22Rv1 (cell line): ENCODE results near the gene KIZ.

Experiments
- ZFX ChIP-seq: fragments of 450-650 bp; IDR thresholded peaks from 2 replicates; pipeline ENCODE4 v1.6.1; 2017; ENCODE audit warnings: antibody characterized with exemption, borderline replicate concordance
- TF ChIP-seq, protein P1 (sequence below): fragments of 450-650 bp; IDR thresholded peaks from 2 replicates; pipeline ENCODE4 v1.5.1; 2017; ENCODE audit warnings: mild to moderate bottlenecking

DNA sequence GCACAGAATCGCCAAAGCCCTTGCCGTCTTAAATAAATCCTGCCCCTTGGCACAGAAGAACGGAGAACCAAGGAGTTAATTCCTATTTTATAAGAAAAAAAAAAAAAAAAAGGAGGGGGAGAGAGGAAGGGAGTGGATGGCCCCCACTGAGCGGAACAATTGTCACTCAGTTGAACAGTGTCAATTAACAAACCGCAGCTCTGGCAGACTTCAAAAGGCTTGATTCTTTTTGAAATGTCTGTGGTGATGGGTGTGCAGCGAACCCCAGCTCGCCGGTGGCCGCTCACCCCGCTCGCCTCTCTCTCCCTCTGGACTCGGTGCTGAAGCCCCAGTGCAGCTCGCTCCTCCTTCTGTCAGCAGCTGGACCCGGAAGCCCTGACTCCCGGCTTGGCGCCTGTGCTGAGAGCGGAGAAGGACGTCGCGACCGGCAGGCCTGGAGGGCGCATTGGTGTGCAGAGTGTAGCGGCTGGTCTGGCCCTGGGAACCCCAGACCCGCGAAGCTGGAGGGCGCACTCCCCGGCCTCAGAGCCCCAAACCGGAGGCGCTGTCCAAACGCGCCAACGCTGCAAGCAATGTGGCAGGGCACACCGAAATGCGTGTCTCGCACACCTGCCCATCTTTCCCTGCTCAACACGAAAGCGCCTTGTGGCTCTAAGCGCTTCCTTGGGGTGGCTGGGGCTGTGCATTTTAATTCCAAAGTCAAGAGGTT is 23.1 kb upstream of the KIZ start:
- TF ChIP-seq, protein P1, sequence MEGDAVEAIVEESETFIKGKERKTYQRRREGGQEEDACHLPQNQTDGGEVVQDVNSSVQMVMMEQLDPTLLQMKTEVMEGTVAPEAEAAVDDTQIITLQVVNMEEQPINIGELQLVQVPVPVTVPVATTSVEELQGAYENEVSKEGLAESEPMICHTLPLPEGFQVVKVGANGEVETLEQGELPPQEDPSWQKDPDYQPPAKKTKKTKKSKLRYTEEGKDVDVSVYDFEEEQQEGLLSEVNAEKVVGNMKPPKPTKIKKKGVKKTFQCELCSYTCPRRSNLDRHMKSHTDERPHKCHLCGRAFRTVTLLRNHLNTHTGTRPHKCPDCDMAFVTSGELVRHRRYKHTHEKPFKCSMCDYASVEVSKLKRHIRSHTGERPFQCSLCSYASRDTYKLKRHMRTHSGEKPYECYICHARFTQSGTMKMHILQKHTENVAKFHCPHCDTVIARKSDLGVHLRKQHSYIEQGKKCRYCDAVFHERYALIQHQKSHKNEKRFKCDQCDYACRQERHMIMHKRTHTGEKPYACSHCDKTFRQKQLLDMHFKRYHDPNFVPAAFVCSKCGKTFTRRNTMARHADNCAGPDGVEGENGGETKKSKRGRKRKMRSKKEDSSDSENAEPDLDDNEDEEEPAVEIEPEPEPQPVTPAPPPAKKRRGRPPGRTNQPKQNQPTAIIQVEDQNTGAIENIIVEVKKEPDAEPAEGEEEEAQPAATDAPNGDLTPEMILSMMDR = no peak
- no peak for TF ChIP-seq ZFX
